Ishikawa (cell line): ENCODE measurements around the gene KIAA0825.

Experiments
- CEBPB ChIP-seq: IDR thresholded peaks from 2 replicates; pipeline ENCODE4 v1.6.1; 2012
- CREB1 ChIP-seq: IDR thresholded peaks from 2 replicates; pipeline ENCODE4 v1.6.1; 2012; ENCODE audit warnings: low read depth
- EGR1 ChIP-seq: IDR thresholded peaks from 2 replicates; pipeline ENCODE4 v1.6.1; 2012
- EP300 ChIP-seq: IDR thresholded peaks from 2 replicates; pipeline ENCODE4 v1.6.1; 2012; ENCODE audit warnings: borderline replicate concordance
- FOXM1 ChIP-seq: IDR thresholded peaks from 2 replicates; pipeline ENCODE4 v1.6.1; 2012; ENCODE audit warnings: low read depth, borderline replicate concordance
- MAX ChIP-seq: IDR thresholded peaks from 2 replicates; pipeline ENCODE4 v1.6.1; 2012
- NFIC ChIP-seq: IDR thresholded peaks from 2 replicates; pipeline ENCODE4 v1.6.1; 2012
- RAD21 ChIP-seq: IDR thresholded peaks from 2 replicates; pipeline ENCODE4 v1.6.1; 2012; ENCODE audit warnings: low read depth
- REST ChIP-seq: IDR thresholded peaks from 2 replicates; pipeline ENCODE4 v1.6.1; 2012; ENCODE audit warnings: low read depth, mild to moderate bottlenecking
- TAF1 ChIP-seq: IDR thresholded peaks from 2 replicates; pipeline ENCODE4 v1.6.1; 2012; ENCODE audit warnings: low read depth, mild to moderate bottlenecking
- TCF12 ChIP-seq: IDR thresholded peaks from 2 replicates; pipeline ENCODE4 v1.6.1; 2012; ENCODE audit warnings: low read depth
- TEAD4 ChIP-seq: IDR thresholded peaks from 2 replicates; pipeline ENCODE4 v1.6.1; 2012
- YY1 ChIP-seq: IDR thresholded peaks from 2 replicates; pipeline ENCODE4 v1.6.1; 2012; ENCODE audit warnings: low read depth
- ZBTB7A ChIP-seq: IDR thresholded peaks from 2 replicates; pipeline ENCODE4 v1.6.1; 2012; ENCODE audit warnings: low read depth
- TF ChIP-seq, protein P1 (sequence below): IDR thresholded peaks from 2 replicates; pipeline ENCODE4 v1.6.1; 2012

KIAA0825 gene

DNA sequence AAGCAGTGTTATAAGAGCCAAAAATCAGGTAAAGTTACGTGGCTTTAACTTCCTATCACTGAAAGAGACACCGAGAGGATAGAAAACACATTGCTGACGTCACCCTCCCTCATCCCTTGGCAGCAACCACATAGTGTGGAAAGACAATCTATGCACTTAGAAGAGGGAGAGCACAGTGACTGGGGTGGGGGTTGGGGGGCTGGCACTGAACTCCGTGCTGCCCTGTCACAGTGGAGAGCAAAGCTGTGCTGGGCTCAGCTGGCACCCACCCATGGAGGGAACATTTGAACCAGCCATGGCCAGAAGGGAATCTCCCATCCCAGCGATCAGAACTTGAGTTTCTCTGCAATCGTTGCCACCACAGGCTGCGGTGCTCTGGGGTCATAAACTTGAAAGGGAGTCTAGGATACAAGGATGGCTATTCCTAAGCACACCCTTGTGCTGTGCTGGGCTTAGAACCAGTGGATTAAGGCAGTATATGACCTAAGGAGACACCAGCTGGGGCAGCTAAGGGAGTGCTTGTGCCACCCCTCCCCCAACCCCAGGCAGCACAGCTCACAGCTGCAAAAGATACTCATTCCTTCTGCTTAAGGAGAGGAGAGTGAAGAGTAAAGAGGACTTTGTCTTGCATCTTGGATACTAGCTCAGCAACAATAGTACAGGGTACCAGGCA lies 73.4 kb downstream of the KIAA0825 start:
- TF ChIP-seq CEBPB (no peak), ZBTB7A (no peak), TEAD4 (no peak)

DNA sequence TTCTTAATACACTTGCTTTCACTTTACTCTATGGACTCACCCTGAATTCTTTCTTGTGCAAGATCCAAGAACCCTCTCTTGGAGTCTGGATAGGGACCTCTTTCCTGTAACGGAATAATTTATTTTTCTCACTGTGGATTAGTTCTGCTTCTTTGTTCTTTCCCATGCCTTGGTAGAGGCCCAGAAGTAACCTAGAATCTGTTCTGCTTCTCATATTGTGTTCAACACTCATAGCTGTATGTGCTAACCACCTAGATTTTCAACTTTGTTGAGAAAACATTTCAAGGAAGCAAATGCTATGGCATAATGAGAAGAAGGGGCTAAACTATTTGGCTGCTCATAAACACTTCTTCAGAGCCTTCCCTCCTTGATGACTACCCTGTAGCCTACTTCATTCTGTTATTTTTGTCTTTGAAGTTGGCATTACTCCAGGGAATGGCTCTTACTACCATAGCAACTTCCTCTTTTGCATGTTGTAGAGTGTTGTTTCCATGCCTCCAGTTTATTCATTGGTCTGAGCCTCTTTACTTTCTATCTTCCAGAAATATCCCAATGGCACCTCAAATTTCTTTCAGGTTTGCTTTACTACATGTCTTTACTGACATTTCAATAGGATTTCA lies 74.3 kb downstream of the KIAA0825 start:
- TF ChIP-seq FOXM1 (no peak), RAD21 (no peak), REST (no peak), CEBPB (no peak), TCF12 (no peak), EP300 (no peak), ZBTB7A (no peak), TAF1 (no peak), NFIC (no peak), YY1 (no peak), TEAD4 (no peak), CREB1 (no peak), EGR1 (no peak)
- TF ChIP-seq, protein P1, sequence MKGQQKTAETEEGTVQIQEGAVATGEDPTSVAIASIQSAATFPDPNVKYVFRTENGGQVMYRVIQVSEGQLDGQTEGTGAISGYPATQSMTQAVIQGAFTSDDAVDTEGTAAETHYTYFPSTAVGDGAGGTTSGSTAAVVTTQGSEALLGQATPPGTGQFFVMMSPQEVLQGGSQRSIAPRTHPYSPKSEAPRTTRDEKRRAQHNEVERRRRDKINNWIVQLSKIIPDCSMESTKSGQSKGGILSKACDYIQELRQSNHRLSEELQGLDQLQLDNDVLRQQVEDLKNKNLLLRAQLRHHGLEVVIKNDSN: no peak

- TF ChIP-seq YY1: no peak
- no peak for TF ChIP-seq REST
- no peak for TF ChIP-seq CEBPB
- TF ChIP-seq EP300: no peak
- no peak for TF ChIP-seq TCF12
- no peak for TF ChIP-seq MAX
- TF ChIP-seq, protein P1: no peak
- no peak for TF ChIP-seq ZBTB7A
- no peak for TF ChIP-seq CREB1
These were observed 77.4 kb downstream of the KIAA0825 start for GRCh38 chr5:94540856-94541494.

DNA sequence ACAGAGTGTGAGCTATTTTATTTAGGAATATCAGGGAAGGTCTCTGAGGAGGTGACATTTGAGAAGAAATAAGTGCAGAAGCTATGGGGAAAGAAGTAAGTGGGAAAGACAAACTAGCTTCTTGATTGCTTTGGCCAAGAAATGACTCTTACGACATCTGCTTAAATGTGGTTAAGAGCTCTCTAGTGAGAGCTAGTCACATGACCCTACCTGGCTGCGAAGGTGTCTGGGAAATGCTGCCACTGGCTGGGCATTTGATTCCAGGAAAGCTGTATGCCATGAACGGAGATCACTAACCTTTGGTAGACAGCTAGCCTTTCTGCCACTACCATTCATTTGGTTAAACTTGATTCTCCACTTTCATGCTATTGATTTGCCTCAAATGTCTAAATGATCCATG lies 80.1 kb downstream of the KIAA0825 start:
- TF ChIP-seq TAF1: no peak
- no peak for TF ChIP-seq REST
- TF ChIP-seq, protein P1: no peak
- no peak for TF ChIP-seq CREB1
- no peak for TF ChIP-seq EGR1
- no peak for TF ChIP-seq NFIC
- TF ChIP-seq TEAD4: no peak
- TF ChIP-seq ZBTB7A: no peak
- TF ChIP-seq RAD21: no peak
- TF ChIP-seq TCF12: no peak
- TF ChIP-seq FOXM1: no peak
- TF ChIP-seq YY1: no peak
- TF ChIP-seq EP300: no peak
- no peak for TF ChIP-seq CEBPB
- TF ChIP-seq MAX: no peak
